ENCODE measurements around the gene CLDN5. TPM values are rescaled to one million over a fixed set of nuclear protein-coding genes. Genes with fewer than 3 reads are reported as not detected.

The CLDN5 gene
- total RNA-seq, 1 experiment from 2014 or later = 0.47 TPM

- H3K79me2 ChIP-seq (ENCODE audit: low read length) = no peaks in the 10 kb centered on the region
- no peaks in the 10 kb centered on the region for H3K27me3 ChIP-seq (ENCODE audit: low read length)
- H3K9ac ChIP-seq (ENCODE audit: low read length) = no peak overlapping the region
- no peaks in the 10 kb centered on the region for H4K20me1 ChIP-seq (ENCODE audit: low read length)
- BruUV-seq (replicated peaks) = no TSS peak
- no peaks in the 10 kb centered on the region for H3K4me1 ChIP-seq (ENCODE audit: insufficient read depth, low read length)
- no peak overlapping the region for H3K27ac ChIP-seq (ENCODE audit: low read length)
- no peak overlapping the region for H3K4me3 ChIP-seq (ENCODE audit: low read length)
- POLR2A ChIA-PET (ENCODE audit: unreplicated experiment) = no interaction called here
- no peaks in the 10 kb centered on the region; the same call in 1 of the 2 replicates for H3K36me3 ChIP-seq (ENCODE audit: low read depth, low read length)
- no peak overlapping the region for H3K4me2 ChIP-seq (ENCODE audit: low read length)
- CTCF ChIA-PET = interaction anchor here (0.7 kb wide), 1 partner anchor 26 kb away, joined by 3 read pairs; no protein-coding TSS in a partner anchor
- TF ChIP-seq CTCF (conservative IDR thresholded peaks at IDR 0.05; ENCODE audit: low read depth, low read length) (no peak), EZH2phosphoT487 (IDR thresholded peaks at IDR 0.05; ENCODE audit: borderline replicate concordance, low read length) (no peak), EZH2 (IDR thresholded peaks at IDR 0.05; ENCODE audit: low read length, unreplicated experiment) (no peak)
- no peaks in the 10 kb centered on the region for H3K9me3 ChIP-seq (ENCODE audit: low read length)
- no peak for DNase-seq
- no peak overlapping the region for H2AFZ ChIP-seq (ENCODE audit: low read length)
- ATAC-seq = no peak
- H3K9me2 ChIP-seq (replicated peaks; ENCODE audit: low read length) = no peaks in the 10 kb centered on the region
- no peaks in the 10 kb centered on the region for H3F3A ChIP-seq (ENCODE audit: low read length, unreplicated experiment)
- intact Hi-C loops (cut with micrococcal nuclease) = no loop called here
Observed at GRCh38 chr22:19503367-19503766, 20.8 kb downstream of the CLDN5 start.

- H3K9me2 ChIP-seq (replicated peaks; ENCODE audit: low read length) = no peaks in the 10 kb centered on the region
- intact Hi-C loops (cut with micrococcal nuclease) = no loop called here
Observed at GRCh38 chr22:19501897-19502447, 22.2 kb downstream of the CLDN5 start.

More at GRCh38 chr22:19501897-19502447, 22.2 kb downstream of the CLDN5 start:
- H3K79me2 ChIP-seq (ENCODE audit: low read length) = no peaks in the 10 kb centered on the region
- ATAC-seq (no peak), DNase-seq (no peak)
- CTCF ChIA-PET = no interaction called here
- no peaks in the 10 kb centered on the region for H4K20me1 ChIP-seq (ENCODE audit: low read length)
- no peaks in the 10 kb centered on the region for H3K27me3 ChIP-seq (ENCODE audit: low read length)
- no peaks in the 10 kb centered on the region for H3K9me3 ChIP-seq (ENCODE audit: low read length)
- no peaks in the 10 kb centered on the region for H3F3A ChIP-seq (ENCODE audit: low read length, unreplicated experiment)
- no peaks in the 10 kb centered on the region; the same call in 1 of the 2 replicates for H3K36me3 ChIP-seq (ENCODE audit: low read depth, low read length)
- H3K4me3 ChIP-seq (ENCODE audit: low read length) = no peak overlapping the region
- no peak overlapping the region for H3K27ac ChIP-seq (ENCODE audit: low read length)
- H3K9ac ChIP-seq (ENCODE audit: low read length) = no peak overlapping the region
- POLR2A ChIA-PET (ENCODE audit: unreplicated experiment) = no interaction called here
- H2AFZ ChIP-seq (ENCODE audit: low read length) = no peak overlapping the region
- H3K4me1 ChIP-seq (ENCODE audit: insufficient read depth, low read length) = peaks cover 2% of the 10 kb centered on the region; the same call in 1 of the 2 replicates
- BruUV-seq (replicated peaks) = no TSS peak
- H3K4me2 ChIP-seq (ENCODE audit: low read length) = no peak overlapping the region
- no peak for TF ChIP-seq CTCF (conservative IDR thresholded peaks at IDR 0.05; ENCODE audit: low read depth, low read length)
- TF ChIP-seq EZH2 (IDR thresholded peaks at IDR 0.05; ENCODE audit: low read length, unreplicated experiment) = no peak
- TF ChIP-seq EZH2phosphoT487 (IDR thresholded peaks at IDR 0.05; ENCODE audit: borderline replicate concordance, low read length) = no peak

Data from PC-3 (cell line).